A549 (cell line): ENCODE measurements around the gene RGN. TPM values are rescaled to one million over a fixed set of nuclear protein-coding genes. Genes with fewer than 3 reads are reported as not detected.

Experiments
- ATAC-seq, 2 experiments: fragments of 200-7000 bp in 1 of 2; fragments of >200 bp in 1 of 2; cut with Nextera tagmentation in 1 of 2; cut with Tn5 transposase in 1 of 2; 3 replicates each; pipeline versions ENCODE4 v1.8.0 to v1.9.1; 2018 to 2020; ENCODE audit warnings: mild to moderate bottlenecking in 1 of 2, moderate library complexity in 1 of 2
- CTCF ChIA-PET: fragments of 300-600 bp; sonication (Branson Sonifier 250); formaldehyde crosslinking; extraction: SDS; loops from one replicate; lab custom pipeline; 2021; ENCODE audit warnings: antibody characterized with exemption, inconsistent platforms; lab: Yijun Ruan, JAX
- POLR2A ChIA-PET: fragments of 350-600 bp; formaldehyde crosslinking; extraction: SDS; loops from one replicate; lab custom pipeline; 2021; ENCODE audit warnings: antibody characterized with exemption, inconsistent platforms; lab: Yijun Ruan, JAX
- DNase-seq, 2 experiments: peaks; one replicate each; pipeline versions ENCODE4 v3.0.0 to v3.0.0-alpha.2; 2011 to 2016; ENCODE audit warnings: low read depth in 1 of 2, low spot score in 1 of 2
- FAIRE-seq: peaks from 2 replicates; lab custom pipeline; 2011; peaks lifted over from hg19 to GRCh38; lab: Jason Lieb, UNC
- H3K27ac ChIP-seq, 2 experiments: fragments of >200 bp; sonication (Bioruptor Twin); formaldehyde crosslinking; 3 replicates each; pipeline ENCODE4 v1.5.1; 2016 to 2017
- H3K4me1 ChIP-seq: fragments of >200 bp; sonication (Bioruptor Twin); formaldehyde crosslinking; 3 replicates; pipeline ENCODE4 v1.6.1; 2016
- H3K4me2 ChIP-seq: fragments of >200 bp; sonication (Bioruptor Twin); formaldehyde crosslinking; 3 replicates; pipeline ENCODE4 v1.6.1; 2016
- H3K4me3 ChIP-seq: fragments of >200 bp; sonication (Bioruptor Twin); formaldehyde crosslinking; 3 replicates; pipeline ENCODE4 v1.5.1; 2016
- H3K9me3 ChIP-seq: fragments of >200 bp; sonication (Bioruptor Twin); formaldehyde crosslinking; 3 replicates; pipeline ENCODE4 v1.6.1; 2016
- CBX8 ChIP-seq: fragments of 200-600 bp; sonication (generic); IDR thresholded peaks from 2 replicates; pipeline ENCODE4 v1.6.1; 2016
- CEBPB ChIP-seq, 2 experiments: fragments of >200 bp in 1 of 2; sonication (Bioruptor Twin) in 1 of 2; formaldehyde crosslinking in 1 of 2; IDR thresholded peaks; 2 replicates each; pipeline ENCODE4 v1.6.1; 2012 to 2016
- CHD2 ChIP-seq: fragments of 150-350 bp; IDR thresholded peaks from 2 replicates; pipeline ENCODE4 v1.6.1; 2014; ENCODE audit warnings: low read length; ENCODE audit not compliant: partially characterized antibody
- CHD4 ChIP-seq: fragments of 200-600 bp; sonication (generic); IDR thresholded peaks from 2 replicates; pipeline ENCODE4 v1.6.1; 2016; ENCODE audit warnings: antibody characterized with exemption, mild to moderate bottlenecking, borderline replicate concordance
- CTCF ChIP-seq: fragments of >200 bp; sonication (Bioruptor Twin); formaldehyde crosslinking; IDR thresholded peaks from 3 replicates; pipeline ENCODE4 v1.5.1; 2016
- E2F6 ChIP-seq: IDR thresholded peaks from 2 replicates; pipeline ENCODE4 v1.6.1; 2012; ENCODE audit warnings: low read depth, borderline replicate concordance
- ELK1 ChIP-seq: fragments of 150-350 bp; IDR thresholded peaks from 2 replicates; pipeline ENCODE4 v1.6.1; 2014; ENCODE audit warnings: low read depth, mild to moderate bottlenecking, low read length
- ESRRA ChIP-seq: fragments of 150-350 bp; IDR thresholded peaks from 2 replicates; pipeline ENCODE4 v1.6.1; 2014; ENCODE audit warnings: mild to moderate bottlenecking, low read length, borderline replicate concordance
- HES2 ChIP-seq: fragments of >200 bp; sonication (Bioruptor Twin); formaldehyde crosslinking; IDR thresholded peaks from 2 replicates; pipeline ENCODE4 v1.6.1; 2016
- HOXA7 ChIP-seq: fragments of 250-450 bp; sonication (Bioruptor Pico); IDR thresholded peaks from 2 replicates; pipeline ENCODE4 v1.5.0; 2020; ENCODE audit warnings: mild to moderate bottlenecking, moderate library complexity
- NFE2L2 ChIP-seq: fragments of 150-350 bp; conservative IDR thresholded peaks from 2 replicates; pipeline ENCODE4 v1.6.1; 2014; ENCODE audit warnings: low read length
- NPAS2 ChIP-seq: fragments of 250-450 bp; sonication (Bioruptor Pico); IDR thresholded peaks from 2 replicates; pipeline ENCODE4 v1.8.0; 2022; ENCODE audit warnings: mild to moderate bottlenecking, moderate library complexity, borderline replicate concordance
- PHF8 ChIP-seq: fragments of 200-600 bp; sonication (generic); IDR thresholded peaks from 2 replicates; pipeline ENCODE4 v1.6.1; 2016; ENCODE audit warnings: low read depth, mild to moderate bottlenecking, antibody characterized with exemption, moderate library complexity, borderline replicate concordance
- RAD21 ChIP-seq, 2 experiments: fragments of >200 bp in 1 of 2; sonication (Bioruptor Twin) in 1 of 2; formaldehyde crosslinking in 1 of 2; IDR thresholded peaks in 1 of 2; conservative IDR thresholded peaks in 1 of 2; 2 replicates in 1 of 2; 3 replicates in 1 of 2; pipeline ENCODE4 v1.6.1; 2012 to 2018; ENCODE audit warnings: inconsistent platforms in 1 of 2
- REST ChIP-seq: fragments of 200-600 bp; sonication (generic); IDR thresholded peaks from 2 replicates; pipeline ENCODE4 v1.6.1; 2016; ENCODE audit warnings: antibody characterized with exemption, mild to moderate bottlenecking, moderate library complexity
- RFX5 ChIP-seq: fragments of 450-650 bp; IDR thresholded peaks from 2 replicates; pipeline ENCODE4 v1.7.1; 2014; ENCODE audit warnings: antibody characterized with exemption, mild to moderate bottlenecking, moderate library complexity
- SMC3 ChIP-seq: fragments of >200 bp; sonication (Bioruptor Twin); formaldehyde crosslinking; IDR thresholded peaks from 3 replicates; pipeline ENCODE4 v1.6.1; 2018; ENCODE audit warnings: inconsistent platforms
- SREBF2 ChIP-seq: fragments of 450-650 bp; IDR thresholded peaks from 2 replicates; pipeline ENCODE4 v1.6.1; 2014; ENCODE audit warnings: mild to moderate bottlenecking, moderate library complexity
- TFCP2L1 ChIP-seq: fragments of 250-450 bp; sonication (Bioruptor Pico); IDR thresholded peaks from 2 replicates; pipeline ENCODE4 v1.5.0; 2021; ENCODE audit warnings: mild to moderate bottlenecking
- ZFP36 ChIP-seq: fragments of 450-650 bp; IDR thresholded peaks from 2 replicates; pipeline ENCODE4 v1.6.1; 2014; ENCODE audit warnings: borderline replicate concordance; ENCODE audit not compliant: partially characterized antibody
- ZSCAN20 ChIP-seq: fragments of 250-450 bp; sonication (Bioruptor Pico); IDR thresholded peaks from 2 replicates; pipeline ENCODE4 v1.8.0; 2022; ENCODE audit warnings: mild to moderate bottlenecking, moderate library complexity
- WGBS: methylation state at CpG from one replicate; pipeline ENCODE4 v1.1.6; 2017; ENCODE audit errors: missing lambda C conversion rate; 5-methylcytosine and 5-hydroxymethylcytosine counted together
- polyA minus RNA-seq: library from RNA; depleted of rRNA, polyadenylated mRNA; stranded (reverse); fragments of >200 nt; gene quantifications from 2 replicates; pipeline ENCODE4 v1.2.3, GENCODE V29; 2011; rRNA and poly(A)+ RNA removed
- polyA plus RNA-seq, 4 experiments: library from polyadenylated mRNA; depleted of rRNA in 3 of 4; stranded (reverse); fragments of >200 nt; fragmentation: RNase III in 1 of 4; extraction: RNeasy Plus Mini Kit Qiagen cat#74134 plus additional on column Dnase treatment in 1 of 4; gene quantifications; 2 replicates in 3 of 4; 3 replicates in 1 of 4; pipeline ENCODE4 v1.2.3, GENCODE V29; 2011 to 2017

Gene RGN
- 0.14 TPM in 1 of 2 replicates, not detected in the other for polyA plus RNA-seq (2011; rRNA removed)
- not detected in 2 replicates for polyA plus RNA-seq (2012; cell fraction: cytosol; rRNA removed)
- polyA plus RNA-seq (2012; cell fraction: nucleus; rRNA removed): 0.06 and 0.15 TPM in 2 replicates
- 0.28 TPM in 1 of 3 replicates, not detected in the others for polyA plus RNA-seq (2017; fragmentation: RNase III; extraction: RNeasy Plus Mini Kit Qiagen cat#74134 plus additional on column Dnase treatment)
- not detected in 2 replicates for polyA minus RNA-seq

- ChIA-PET POLR2A (no interaction called here), CTCF (no interaction called here)
- ATAC-seq (no peak), DNase-seq (no peak), FAIRE-seq (no peak)
- no peak within 1 kb of the TSS for H3K4me3 ChIP-seq
- no peaks in the 10 kb centered on the region for H3K4me1 ChIP-seq
- H3K27ac ChIP-seq: no peak within 1 kb of the TSS
- WGBS: 91% methylated on average over 26 of the region's 59 CpGs
- no peaks in the 10 kb centered on the region for H3K9me3 ChIP-seq
- H3K4me2 ChIP-seq: no peak within 1 kb of the TSS
- TF ChIP-seq ESRRA (no peak), RFX5 (no peak), CHD2 (no peak), NFE2L2 (no peak), HES2 (no peak)
These were observed at the start of gene RGN for GRCh38 chrX:47078129-47079043. Gene RGN, plus strand, starts transcription at chrX:47078443. Its CDS starts 2,702 bp downstream, at chrX:47081145.

- H3K27ac ChIP-seq: no peak overlapping the region
- CTCF ChIA-PET: interaction anchor here (0.7 to 3.6 kb wide), 20 partner anchors 9 to 474 kb away, joined by 3 to 39 read pairs (median 4); partner anchors contain the start of gene JADE3
- H3K4me2 ChIP-seq: no peak overlapping the region
- POLR2A ChIA-PET: no interaction called here
- FAIRE-seq (peak; percentile 100), DNase-seq (peak; percentile 46 to 71), ATAC-seq (peak in 1 of 2 experiments; percentile 71; a peak in 4 of 6 replicates)
- peak; percentile 78 to 80 for TF ChIP-seq RAD21 (conservative IDR thresholded peaks at IDR 0.05 in 1 of 2, IDR thresholded peaks at IDR 0.05 in 1 of 2)
- TF ChIP-seq CTCF: peak; percentile 71
- no peak for TF ChIP-seq PHF8
- TF ChIP-seq CBX8: no peak
- TF ChIP-seq SMC3: peak; percentile 83
- no peak overlapping the region for H3K4me3 ChIP-seq
- H3K9me3 ChIP-seq: no peaks in the 10 kb centered on the region
- H3K4me1 ChIP-seq: no peaks in the 10 kb centered on the region
These were observed 47.9 kb upstream of the RGN start for GRCh38 chrX:47030339-47030738.

GRCh38 chrX:47047989-47048388 lies 30.3 kb upstream of the RGN start:
- H3K4me3 ChIP-seq: no peak overlapping the region
- FAIRE-seq: peak; percentile 68
- ChIA-PET POLR2A (no interaction called here), CTCF (interaction anchor here (1.9 kb wide), 1 partner anchor 9 kb away, joined by 4 read pairs; no protein-coding TSS in a partner anchor)
- no peak for ATAC-seq
- DNase-seq: no peak
- no peaks in the 10 kb centered on the region for H3K9me3 ChIP-seq
- no peaks in the 10 kb centered on the region for H3K4me1 ChIP-seq
- H3K27ac ChIP-seq: no peak overlapping the region
- H3K4me2 ChIP-seq: no peak overlapping the region
- WGBS: 90% methylated on average over 5 of the region's 5 CpGs
- no peak for TF ChIP-seq CHD2
- TF ChIP-seq TFCP2L1 (CRISPR knock-in tag): no peak
- no peak for TF ChIP-seq ELK1
- no peak for TF ChIP-seq E2F6
- TF ChIP-seq NPAS2 (CRISPR knock-in tag): no peak
- TF ChIP-seq CHD4: no peak
- TF ChIP-seq CBX8: no peak
- TF ChIP-seq REST: no peak
- TF ChIP-seq NFE2L2: no peak
- no peak for TF ChIP-seq SREBF2
- TF ChIP-seq ZFP36: no peak
- TF ChIP-seq HOXA7 (CRISPR knock-in tag): no peak
- TF ChIP-seq CEBPB (IDR thresholded peaks at IDR 0.05): no peak
- TF ChIP-seq RFX5: no peak
- no peak for TF ChIP-seq ZSCAN20 (CRISPR knock-in tag)
- TF ChIP-seq, all 56 proteins: peak for 0
